NCI-H1417 treated with DMSO at 0.1 percent for 48 hours (cell line): ENCODE data around the gene ARHGAP26.

Source experiments
- DNase-seq: peaks from one replicate; lab custom pipeline; 2025; lab: John Stamatoyannopoulos, UW

The ARHGAP26 gene

DNA sequence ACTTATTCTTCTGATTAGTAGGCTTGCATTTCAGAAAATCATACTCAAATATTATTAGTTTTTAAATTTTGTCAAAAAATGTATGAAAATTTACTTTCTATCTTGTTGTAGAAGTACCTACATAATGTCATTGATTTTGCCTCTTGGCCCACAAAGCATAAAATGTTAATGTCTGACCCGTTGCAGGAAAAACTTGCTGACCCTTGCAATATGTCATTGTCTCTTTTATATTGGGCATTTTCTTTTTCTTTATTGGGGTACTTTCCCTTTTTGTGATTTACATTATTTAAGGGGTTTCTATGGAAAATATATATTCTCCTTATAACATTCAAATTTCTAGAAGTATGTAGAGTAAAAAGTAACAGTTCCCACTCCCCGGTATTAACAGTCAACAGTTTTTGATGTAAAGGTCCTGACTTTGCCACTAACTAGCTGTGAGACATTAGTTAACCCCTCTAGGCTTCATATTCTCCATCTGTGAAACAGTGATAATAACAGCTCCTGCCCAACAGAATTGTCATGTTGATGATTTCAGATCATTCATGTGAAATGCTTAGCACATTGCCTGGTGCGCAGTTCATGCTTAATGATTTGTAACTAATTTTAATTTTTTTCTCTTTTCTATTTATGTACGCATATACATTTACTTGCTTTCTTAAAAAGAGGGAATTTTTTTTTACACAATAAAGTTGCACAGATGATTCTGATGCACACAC lies 243.2 kb downstream of the ARHGAP26 start:
- no peak for DNase-seq

DNA sequence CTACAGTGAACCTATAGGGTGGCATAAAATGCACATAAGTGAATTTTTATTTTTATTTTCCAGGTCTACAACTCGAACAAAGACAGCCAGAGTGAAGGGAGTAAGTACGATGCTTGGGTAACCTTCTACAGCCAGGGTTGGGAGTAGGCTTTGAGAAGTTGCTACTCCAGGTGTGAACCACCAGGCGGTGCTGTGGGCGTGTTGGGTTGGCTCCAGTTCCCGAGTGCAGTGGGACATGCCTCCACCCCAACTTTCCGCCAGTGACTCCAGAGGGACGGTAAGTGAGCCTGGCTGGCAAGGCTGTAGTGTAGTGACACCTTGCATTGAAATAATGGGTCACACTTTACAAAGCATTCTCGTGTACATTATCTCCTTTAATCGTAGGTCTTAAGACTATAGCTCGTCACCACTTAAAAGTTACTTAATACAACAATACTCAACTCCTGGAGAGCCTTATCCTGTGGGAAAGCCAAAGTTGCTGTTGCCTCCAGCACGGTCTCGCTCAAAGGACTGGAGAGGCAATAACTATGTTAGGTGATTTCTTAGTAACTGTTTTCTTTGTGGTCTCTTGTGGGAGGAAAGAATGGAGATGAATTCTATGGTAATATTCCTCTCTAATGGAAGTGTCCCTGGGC lies 244.0 kb downstream of the ARHGAP26 start:
- DNase-seq, result no peak

DNA sequence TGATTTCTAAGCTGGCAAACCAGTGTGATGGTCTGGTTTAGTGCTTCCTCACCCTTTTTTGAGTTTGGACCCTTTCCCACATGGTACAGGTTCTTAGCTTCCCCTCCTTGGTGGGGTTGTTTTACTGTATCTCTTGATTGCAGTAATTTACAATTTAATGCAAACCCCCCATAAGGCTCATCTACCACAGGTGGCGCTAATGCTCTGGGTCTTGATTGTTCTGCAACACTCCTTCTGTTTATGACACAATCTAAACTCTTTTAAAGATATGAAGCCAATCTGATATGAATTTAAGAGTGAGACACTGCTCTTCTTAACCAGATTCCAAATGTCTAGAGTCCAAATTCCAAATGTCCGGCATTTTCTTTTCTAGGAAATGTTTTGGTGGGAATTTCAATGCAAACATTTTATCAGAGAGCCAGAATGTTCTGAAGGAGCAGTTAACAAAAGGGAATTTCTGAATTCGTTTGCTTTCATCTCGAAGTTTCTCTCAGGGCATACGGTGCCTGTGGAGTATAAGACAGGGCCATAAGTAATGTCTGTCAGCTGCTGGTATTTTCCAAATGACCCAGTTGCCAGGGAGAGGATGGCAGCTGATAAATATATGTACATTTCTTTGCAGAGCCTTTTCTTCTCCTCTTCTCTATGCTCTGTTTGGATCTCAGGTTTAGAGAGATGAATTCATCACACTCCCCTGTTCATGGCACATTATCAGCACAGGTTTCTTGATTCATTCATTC lies 246.8 kb downstream of the ARHGAP26 start:
- DNase-seq, result no peak

DNA sequence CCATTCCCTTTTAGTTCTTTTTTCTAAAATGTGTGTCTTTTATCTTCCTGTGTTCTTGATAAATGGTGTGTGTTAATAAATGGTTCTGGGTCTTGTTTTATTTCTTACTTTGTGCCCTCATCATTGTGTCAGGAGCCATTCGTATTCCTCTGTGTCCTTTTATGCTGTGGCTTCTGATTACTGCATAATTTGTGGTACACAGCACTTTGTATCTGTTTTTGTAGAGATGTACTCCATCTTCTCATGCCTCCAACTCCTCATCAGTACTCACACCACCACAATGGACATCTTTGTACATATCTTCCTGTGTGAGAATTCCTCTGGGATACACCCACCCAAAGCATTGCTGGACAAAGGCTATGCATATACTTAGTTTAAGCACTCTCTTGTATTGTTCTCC lies 247.4 kb downstream of the ARHGAP26 start:
- DNase-seq, result no peak

DNA sequence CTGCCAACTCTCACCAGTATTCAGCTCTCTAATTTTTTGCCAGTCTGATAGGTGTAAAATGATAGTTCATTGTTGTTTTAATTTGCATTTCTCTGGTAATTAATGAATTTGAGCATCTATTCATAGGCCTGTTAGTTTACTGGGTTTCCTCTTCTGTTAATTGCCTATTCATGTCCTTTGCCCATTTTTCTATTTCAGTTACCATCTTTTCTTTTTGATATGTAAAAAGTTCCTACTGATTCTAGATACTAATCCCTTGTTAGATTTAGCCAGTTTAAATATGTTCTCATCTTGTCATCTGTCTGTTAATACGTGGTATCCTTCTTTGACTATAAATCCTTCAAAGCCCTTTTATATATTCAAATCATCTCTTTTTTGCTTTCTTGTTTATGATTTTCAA lies 247.8 kb downstream of the ARHGAP26 start:
- DNase-seq, result no peak

DNA sequence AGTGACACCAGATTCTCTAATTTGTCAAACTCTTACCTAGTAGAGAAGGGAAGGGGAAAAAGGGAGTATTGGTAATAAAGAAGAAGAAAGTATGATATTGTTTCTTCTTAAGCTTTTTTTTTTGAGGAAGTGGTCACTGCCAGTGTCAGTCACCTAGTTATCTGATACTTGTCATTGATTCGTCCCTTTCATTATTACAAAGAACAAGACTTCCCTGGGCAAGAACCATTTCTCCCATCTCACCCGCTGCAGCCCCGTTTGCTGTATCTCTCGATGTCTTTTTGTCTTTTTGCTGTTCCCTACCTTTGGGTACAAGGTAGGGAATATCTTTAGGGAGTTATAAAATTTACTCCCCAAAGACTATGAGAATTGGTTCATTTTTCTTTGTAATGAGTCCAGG lies 249.0 kb downstream of the ARHGAP26 start:
- DNase-seq, result no peak

DNA sequence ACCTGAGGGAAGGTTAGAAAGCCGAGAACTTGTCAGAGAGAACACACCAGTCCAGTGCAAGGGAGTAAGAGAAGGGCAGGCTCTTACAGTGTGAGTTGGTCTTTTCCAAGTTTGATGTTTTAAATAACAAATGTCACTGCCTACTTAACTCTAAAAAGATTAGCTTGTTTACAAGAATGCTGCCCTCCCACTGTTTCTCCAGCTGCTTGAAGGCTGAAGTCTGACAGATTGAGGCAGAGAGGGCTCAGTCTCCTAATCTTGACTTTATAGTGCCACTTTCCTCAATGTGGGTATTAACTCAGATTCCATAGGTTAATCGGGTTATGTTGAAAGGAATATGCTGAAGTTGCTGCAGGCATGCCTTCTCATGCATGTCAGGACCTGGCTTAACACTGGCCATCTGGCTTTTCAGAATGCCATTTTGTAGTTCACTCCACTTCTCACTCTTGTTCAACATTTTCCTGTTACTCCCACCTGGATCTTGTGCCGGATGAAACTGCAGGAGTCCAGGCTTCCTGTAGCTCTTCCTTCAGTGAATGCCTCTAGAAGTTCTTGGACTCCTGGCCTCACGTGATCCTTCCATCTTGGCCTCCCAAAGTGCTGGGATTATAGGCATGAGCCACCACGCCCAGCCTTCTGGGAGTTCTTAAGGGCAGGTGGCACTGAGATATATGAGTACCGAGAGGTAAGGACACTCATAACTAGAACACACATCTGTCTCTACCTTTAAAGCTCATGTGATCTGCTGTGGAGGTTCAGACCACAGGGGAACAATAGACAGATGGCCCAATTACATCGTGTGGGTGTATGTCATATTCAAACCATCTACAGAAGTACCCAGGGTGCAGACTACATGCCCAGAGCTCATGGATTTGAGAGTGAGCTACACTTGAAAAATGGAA lies 249.7 kb downstream of the ARHGAP26 start:
- no peak for DNase-seq

DNA sequence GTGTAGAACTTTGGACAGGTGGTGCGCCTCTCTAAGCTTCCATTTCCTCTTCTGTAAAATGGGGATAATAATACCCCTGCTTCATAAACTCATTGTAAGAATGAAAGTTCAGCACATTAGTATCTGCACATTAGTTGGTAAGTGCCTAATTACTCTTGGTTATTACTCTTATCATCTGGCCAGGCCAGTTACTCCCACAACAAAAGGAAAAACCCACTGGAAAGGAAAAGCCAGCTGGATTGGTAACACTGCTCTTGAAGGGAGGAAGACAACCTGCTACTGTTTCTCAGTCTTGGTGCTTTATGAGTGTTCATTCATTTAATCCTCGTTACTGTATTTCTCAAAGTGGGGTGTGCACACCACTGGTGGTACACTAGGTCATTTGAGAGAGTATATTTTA lies 251.4 kb downstream of the ARHGAP26 start:
- DNase-seq, result no peak

DNA sequence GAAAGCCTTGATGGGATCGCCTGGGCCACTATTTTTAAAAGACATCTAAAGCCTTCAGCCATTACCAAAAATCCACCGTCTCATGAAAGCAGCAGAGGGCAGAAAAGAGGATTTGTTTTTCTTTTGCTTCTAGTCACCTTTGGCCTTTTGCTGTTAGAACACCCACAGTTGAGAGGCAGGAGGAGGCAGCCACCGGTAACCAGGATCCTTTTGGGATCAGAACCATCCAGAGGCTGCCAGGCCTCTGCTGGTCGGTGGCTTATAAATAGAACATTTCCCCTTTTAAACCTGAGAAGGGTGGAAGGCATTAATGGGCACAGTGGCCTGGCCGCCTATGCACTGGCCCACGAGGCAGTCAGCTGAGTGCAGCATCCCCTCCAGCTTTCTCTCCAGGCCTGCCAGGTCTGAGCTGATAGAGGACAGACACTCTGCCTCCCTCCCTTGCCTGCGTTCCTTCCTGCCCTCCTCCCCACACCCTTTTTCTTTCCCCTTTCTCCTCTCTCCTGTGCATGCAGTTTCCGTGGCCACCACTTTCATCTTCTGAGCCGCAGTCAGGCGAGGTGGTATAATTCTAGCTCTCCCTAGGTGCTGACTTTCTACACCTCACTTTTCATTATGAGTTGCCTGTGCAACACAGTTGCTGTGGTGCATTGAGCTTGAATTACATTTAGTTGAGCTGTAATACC lies 253.4 kb downstream of the ARHGAP26 start:
- no peak for DNase-seq

DNA sequence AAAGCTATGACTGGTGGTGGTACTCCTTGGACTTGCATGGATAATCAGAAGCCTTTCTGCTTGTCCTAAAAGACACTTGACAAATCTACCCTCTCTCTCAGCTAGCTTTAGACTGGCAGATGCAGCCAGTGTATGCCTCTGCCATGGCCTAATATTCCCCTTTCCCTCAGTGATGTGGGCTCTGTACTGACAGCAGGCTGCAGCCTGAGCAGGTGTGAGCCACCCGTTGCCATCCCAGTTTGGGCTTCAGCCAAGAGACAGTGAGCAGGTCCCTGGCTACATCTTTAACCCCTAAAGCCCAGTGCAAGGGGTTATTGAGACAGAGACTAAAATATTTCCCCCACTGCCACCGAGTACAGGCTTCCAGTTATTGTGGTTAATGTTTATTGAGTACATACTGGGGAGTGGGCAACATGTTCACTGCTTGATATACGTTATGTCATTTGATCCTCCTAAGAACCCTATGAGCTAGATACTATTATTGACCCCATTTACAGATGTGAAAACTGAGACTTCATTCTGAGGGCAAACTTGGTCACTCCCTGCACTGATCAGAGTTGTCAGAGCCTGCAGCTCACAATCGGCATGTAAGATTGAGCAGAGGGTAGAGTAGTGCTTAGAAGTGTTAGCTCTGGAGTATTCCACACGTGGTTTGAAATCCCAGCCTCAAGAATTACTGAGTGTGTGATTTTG lies 254.2 kb downstream of the ARHGAP26 start:
- no peak for DNase-seq

DNA sequence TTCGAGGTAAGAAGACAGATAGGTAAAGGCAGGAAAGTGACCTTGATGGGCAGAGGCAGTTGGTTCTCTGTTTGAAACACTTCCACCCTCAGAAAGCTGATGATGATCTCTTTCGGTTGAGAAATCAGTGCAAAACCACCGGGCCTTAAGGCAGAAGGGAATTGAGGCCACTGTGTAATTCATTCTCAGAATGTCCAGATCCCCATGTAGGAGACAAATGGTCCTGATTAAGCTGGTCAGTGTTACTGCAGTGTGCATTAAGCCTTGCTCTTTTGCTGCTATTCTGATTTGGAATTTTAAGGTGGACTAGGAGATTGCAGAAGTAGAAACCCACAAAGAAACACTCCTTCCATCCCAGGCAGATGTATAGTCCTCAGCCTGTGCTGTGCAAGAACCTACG lies 255.2 kb downstream of the ARHGAP26 start:
- no peak for DNase-seq

DNA sequence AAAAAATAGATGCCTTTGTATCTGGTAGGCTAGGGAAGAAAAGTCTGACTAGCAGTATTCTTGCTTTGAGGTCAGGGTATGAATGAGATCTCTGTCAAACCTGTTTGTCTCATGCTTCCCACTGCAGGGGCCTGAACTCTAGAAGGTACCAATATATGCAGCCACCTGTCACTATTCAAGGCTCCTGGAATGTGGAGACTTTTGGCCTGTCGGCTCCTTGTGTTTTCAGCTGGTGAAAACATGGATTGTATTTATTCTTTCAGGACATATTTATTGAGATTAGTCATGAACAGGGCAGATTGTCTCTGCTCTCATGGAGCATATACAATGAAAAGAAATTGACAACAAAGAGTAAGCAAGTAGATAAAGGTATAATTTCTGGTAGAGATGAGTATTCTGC lies 255.8 kb downstream of the ARHGAP26 start:
- DNase-seq, result no peak

DNA sequence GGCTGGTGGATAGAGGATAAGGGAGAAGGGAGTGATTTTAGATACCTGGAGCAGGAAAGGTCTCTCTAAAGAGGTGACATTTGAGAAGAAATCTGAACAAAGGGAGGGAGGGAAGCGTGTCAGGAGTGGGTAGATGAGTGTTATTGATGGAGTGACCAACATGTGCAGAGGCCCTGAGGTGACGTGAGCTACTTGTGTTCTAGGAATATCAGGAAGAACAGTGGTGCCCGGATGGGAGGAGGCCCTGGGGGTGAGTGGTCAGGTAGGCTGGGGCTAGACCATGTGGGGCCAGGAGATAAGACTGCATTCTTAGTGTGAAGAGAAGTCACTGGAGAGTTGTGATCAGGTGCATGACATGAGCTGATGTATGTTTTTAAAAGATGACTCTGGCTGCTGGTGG lies 256.2 kb downstream of the ARHGAP26 start:
- no peak for DNase-seq

DNA sequence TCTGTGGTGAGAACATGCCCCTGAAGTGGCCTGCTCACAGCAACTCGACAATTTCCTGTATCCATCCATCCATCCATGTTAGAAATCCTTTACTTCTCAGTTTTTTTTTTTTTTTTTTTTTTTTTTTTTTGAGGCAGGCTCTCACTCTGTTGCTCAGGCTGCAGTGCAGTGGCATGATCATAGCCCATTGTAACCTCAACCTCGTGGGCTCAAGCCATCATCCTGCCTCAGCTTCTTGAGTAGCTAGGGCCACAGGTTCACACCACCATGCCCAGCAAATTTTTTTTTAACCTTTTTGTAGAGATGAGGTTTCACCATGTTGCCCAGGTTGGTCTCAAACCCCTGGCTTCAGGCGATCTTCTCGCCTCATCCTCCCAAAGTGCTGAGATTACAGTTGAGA lies 259.1 kb downstream of the ARHGAP26 start:
- no peak for DNase-seq

DNA sequence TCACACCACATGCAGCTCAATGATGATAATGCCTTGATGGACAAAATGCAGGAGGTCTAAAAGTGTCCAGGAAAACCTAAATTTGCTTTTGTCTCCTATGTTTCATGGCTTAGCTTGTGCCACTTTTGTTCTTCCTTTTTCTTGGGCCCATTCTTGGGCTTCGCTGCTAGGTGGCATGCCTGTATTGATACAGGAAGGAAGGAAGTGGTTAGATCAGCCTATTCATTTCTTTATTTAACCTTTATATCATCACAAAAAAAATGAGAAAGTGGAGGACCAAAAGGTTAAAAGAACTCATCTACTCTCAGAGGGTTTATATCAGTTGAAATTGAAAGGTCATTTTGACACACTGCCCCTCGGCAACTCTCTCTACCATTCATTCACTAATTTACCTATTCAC lies 260.2 kb downstream of the ARHGAP26 start:
- DNase-seq, result no peak

DNA sequence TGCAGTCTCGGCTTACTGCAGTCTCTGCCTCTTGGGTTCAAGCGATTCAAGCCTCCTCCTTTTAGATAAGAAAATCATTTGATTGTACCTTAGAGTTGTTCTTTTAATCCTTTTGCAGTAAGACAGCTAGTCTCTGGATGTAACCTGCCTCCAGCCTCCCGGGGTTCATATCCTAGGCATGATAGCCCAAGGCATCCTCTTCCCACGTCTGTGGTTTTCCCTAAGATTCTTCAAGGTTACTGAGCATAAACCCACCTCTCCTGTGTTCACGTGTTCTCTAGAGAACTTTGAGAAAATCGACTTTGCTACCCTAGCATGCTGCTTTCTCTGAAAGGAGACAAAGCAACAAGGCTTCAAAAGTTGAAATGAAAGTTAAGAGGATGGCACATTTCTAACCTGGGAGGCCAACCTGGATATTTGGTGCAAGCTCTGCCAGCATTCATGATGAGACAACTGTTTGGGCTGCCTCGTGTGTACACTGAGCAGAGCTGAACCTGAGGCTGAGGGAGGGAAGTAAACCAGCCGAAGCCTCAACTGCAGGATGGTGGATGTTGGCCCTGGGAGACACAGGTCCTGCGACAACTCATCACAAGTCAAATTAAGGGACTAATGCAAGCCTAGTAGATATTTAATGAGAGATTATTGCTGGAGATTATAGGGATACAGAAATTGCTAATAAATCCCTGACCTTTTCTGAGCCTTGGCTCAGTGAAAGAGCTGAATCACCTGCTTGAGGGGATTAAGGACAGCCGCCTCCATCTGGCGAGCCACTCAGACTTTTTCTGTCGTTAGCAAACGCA lies 261.8 kb downstream of the ARHGAP26 start:
- no peak for DNase-seq

DNA sequence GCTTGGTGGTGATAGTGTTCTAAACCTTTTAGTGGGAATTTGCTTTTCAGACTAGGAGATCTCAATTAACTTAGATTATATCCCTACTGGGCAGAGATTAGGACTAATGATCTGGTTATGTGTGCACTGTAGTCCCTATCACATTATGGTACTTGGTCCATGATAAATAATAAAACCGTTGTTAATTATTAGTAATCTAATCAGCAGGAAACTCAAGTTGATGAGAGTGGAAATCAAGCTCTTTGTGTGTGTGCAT lies 262.3 kb downstream of the ARHGAP26 start:
- no peak for DNase-seq

DNA sequence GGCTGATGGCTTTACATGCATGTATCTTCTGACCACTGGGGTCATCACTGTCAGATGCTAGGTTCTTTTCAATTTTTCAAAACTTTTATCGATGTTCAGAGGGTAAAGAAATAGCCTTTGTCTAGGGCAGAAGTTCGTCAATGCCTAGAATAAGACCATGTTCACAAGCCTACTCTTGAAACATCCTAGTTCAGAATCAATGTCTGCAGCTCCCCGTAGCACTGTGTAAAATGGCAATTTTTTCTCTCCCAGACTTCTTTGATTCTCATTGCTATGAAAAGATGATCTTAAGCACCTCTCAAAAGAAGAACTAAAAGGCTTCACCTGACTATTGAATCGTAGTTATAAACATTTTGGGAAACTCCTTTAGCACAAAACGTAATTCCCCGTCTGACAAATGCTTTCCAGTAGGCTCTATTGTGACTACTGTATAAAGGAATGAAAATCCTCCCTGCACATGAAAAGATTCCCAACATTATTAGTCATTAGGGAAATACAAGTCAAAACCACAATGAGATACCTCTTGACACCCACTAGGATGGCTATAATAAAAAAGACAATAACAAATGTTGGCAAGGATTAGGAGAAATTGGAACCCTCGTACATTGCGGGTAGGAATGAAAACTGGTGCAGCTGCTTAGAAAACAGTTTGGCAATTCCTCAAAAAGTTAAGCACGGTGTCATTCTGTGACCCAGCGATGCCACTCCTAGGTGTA lies 263.5 kb downstream of the ARHGAP26 start:
- DNase-seq, result no peak

DNA sequence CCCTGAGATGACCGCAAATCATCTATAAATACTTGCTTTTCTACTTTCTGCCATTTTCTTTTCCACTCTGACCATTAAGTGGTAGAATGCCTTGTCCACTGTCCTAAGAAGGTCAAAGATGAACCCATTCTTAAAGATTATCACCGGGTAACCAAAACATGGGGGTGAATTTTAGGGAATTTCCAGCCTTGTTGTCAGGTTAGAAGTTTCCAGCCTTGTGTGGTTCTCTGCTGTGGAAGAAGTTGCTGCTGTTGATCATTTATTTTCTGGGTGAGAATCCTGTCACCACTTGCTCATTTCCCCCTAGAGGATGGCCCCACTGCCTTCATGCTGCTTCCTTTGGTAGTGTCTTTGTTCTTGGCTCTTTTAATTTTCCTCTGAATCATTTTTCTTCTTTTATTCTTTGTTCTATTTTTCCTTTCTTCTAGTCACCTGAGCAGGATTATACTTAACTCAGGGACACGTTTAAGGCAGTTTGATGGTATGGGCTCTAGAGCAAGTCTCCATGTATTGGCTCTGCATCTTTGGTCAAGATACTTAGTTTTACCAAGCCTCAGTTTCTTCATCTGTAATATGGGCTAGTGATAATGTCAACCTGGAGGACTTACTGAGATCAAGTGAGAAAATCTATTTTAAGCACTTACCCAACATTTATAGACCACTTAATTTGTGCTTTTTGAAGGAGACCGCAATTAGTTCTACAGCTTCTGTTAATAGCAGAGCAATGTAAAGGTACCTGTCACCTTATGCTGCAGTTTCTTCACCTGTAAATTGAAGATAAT lies 266.2 kb downstream of the ARHGAP26 start:
- DNase-seq, result no peak
